ENCODE results near the gene RIC1. TPM values are rescaled to one million over a fixed set of nuclear protein-coding genes. Genes with fewer than 3 reads are reported as not detected.
"Not testable (repeated sequence)": the region's sequence is repeated elsewhere in the genome, so short reads cannot be mapped to it uniquely, and the experiment has no call there.

Gene RIC1
- total and polyA plus RNA-seq, 9 of the 15 experiments (the other 6 are each of a cell fraction or from before 2014, with no cell fraction given) = 3.2 to 25.8 (median 15.0) TPM

- in situ Hi-C loops (cut with MboI) = loop anchor here (25.0 kb wide), 1 partner anchor 394 kb away; the partner anchor contains the start of gene INSL6
- H3K9ac ChIP-seq (ENCODE audit: insufficient read depth in 1 of 2, low read depth in 2 of 2, low read length in 2 of 2); H2AFZ ChIP-seq (ENCODE audit: low read depth, low read length); H3K36me3 ChIP-seq (ENCODE audit: control insufficient read depth, insufficient read depth, low read length); H3K4me3 ChIP-seq; H3K9me1 ChIP-seq (ENCODE audit: control insufficient read depth, insufficient read depth, low read length); DNase-seq (ENCODE audit: extremely low read depth in 1 of 4, low spot score in 3 of 4); CTCF ChIA-PET (ENCODE audit: low intra/inter-chr PET ratio); H3K27me3 ChIP-seq (ENCODE audit: control insufficient read depth in 2 of 2, insufficient read depth in 2 of 2, low read length in 2 of 2); BruUV-seq (replicated peaks); intact Hi-C loops (cut with micrococcal nuclease); FAIRE-seq; ATAC-seq; H3K27ac ChIP-seq (ENCODE audit: extremely low read depth, low read depth, low read length); H3K4me1 ChIP-seq (replicated peaks in 1 of 2; ENCODE audit: control insufficient read depth in 2 of 2, insufficient read depth in 2 of 2, low read length in 2 of 2); H3K4me2 ChIP-seq (ENCODE audit: insufficient read depth, low read length); H4K20me1 ChIP-seq (replicated peaks; ENCODE audit: control insufficient read depth, insufficient read depth, low read length); H3K9me3 ChIP-seq (replicated peaks; ENCODE audit: control insufficient read depth, insufficient read depth, low read depth, low read length); H3K79me2 ChIP-seq (ENCODE audit: control insufficient read depth, insufficient read depth, low read length): not testable (repeated sequence)
- 18% methylated on average over 2 of the region's 2 CpGs for WGBS (ENCODE audit: insufficient coverage, low coverage, missing lambda C conversion rate)
- peak; percentile 41 for TF ChIP-seq ZNF146 (CRISPR knock-in tag; IDR thresholded peaks at IDR 0.05; ENCODE audit: unreplicated experiment)
- POLR2A ChIA-PET = interaction anchor here (1.0 kb wide), 1 partner anchor 388 kb away, joined by 3 read pairs; no protein-coding TSS in a partner anchor
These were observed 47.2 kb upstream of the RIC1 start for GRCh38 chr9:5581706-5582105.

GRCh38 chr9:5582835-5583195 lies 46.1 kb upstream of the RIC1 start:
- ChIA-PET POLR2A (interaction anchor here (1.0 to 1.3 kb wide), 2 partner anchors 48 to 389 kb away, joined by 3 read pairs; no protein-coding TSS in a partner anchor), CTCF (ENCODE audit: low intra/inter-chr PET ratio) (no interaction called here)
- H4K20me1 ChIP-seq (replicated peaks; ENCODE audit: control insufficient read depth, insufficient read depth, low read length) = no peaks in the 10 kb centered on the region
- WGBS (ENCODE audit: insufficient coverage, low coverage, missing lambda C conversion rate) = 4% methylated on average over 2 of the region's 2 CpGs
- no peak overlapping the region for H3K27ac ChIP-seq (ENCODE audit: extremely low read depth, low read depth, low read length)
- H3K36me3 ChIP-seq (ENCODE audit: control insufficient read depth, insufficient read depth, low read length) = no peaks in the 10 kb centered on the region
- DNase-seq (ENCODE audit: extremely low read depth in 1 of 4, low spot score in 3 of 4) (no peak), ATAC-seq (no peak), FAIRE-seq (no peak)
- in situ Hi-C loops (cut with MboI) (loop anchor here (25.0 kb wide), 1 partner anchor 396 kb away; the partner anchor contains the start of gene INSL6), intact Hi-C loops (cut with micrococcal nuclease) (no loop called here)
- BruUV-seq (replicated peaks) = no TSS peak
- H3K9ac ChIP-seq (ENCODE audit: insufficient read depth in 1 of 2, low read depth in 2 of 2, low read length in 2 of 2) = no peak overlapping the region
- no peaks in the 10 kb centered on the region for H3K9me3 ChIP-seq (replicated peaks; ENCODE audit: control insufficient read depth, insufficient read depth, low read depth, low read length)
- H3K4me3 ChIP-seq = no peak overlapping the region
- no peaks in the 10 kb centered on the region for H3K9me1 ChIP-seq (ENCODE audit: control insufficient read depth, insufficient read depth, low read length)
- no peak overlapping the region for H2AFZ ChIP-seq (ENCODE audit: low read depth, low read length)
- no peaks in the 10 kb centered on the region for H3K27me3 ChIP-seq (ENCODE audit: control insufficient read depth in 2 of 2, insufficient read depth in 2 of 2, low read length in 2 of 2)
- H3K4me1 ChIP-seq (replicated peaks in 1 of 2; ENCODE audit: control insufficient read depth in 2 of 2, insufficient read depth in 2 of 2, low read length in 2 of 2) = no peaks in the 10 kb centered on the region; a peak in 1 of 5 replicates
- H3K79me2 ChIP-seq (ENCODE audit: control insufficient read depth, insufficient read depth, low read length) = no peaks in the 10 kb centered on the region
- H3K4me2 ChIP-seq (ENCODE audit: insufficient read depth, low read length) = no peak overlapping the region
- TF ChIP-seq ZNF639 (CRISPR knock-in tag; conservative IDR thresholded peaks at IDR 0.05 in 1 of 2, IDR thresholded peaks at IDR 0.05 in 1 of 2) (no peak), FUS (optimal IDR thresholded peaks at IDR 0.05; ENCODE audit: low read depth, low read length) (no peak), ZNF217 (CRISPR knock-in tag; IDR thresholded peaks at IDR 0.05) (no peak), HMG20B (CRISPR knock-in tag; IDR thresholded peaks at IDR 0.05) (no peak), MXD1 (CRISPR knock-in tag; IDR thresholded peaks at IDR 0.05; ENCODE audit: borderline replicate concordance, poor library complexity, severe bottlenecking) (no peak), THAP7 (CRISPR knock-in tag; IDR thresholded peaks at IDR 0.05) (no peak), SNAPC5 (CRISPR knock-in tag; IDR thresholded peaks at IDR 0.05) (no peak), SAP30 (IDR thresholded peaks at IDR 0.05; ENCODE audit: borderline replicate concordance, insufficient read depth, low read depth, low read length, poor library complexity, severe bottlenecking) (no peak), CBFA2T2 (conservative IDR thresholded peaks at IDR 0.05) (no peak)
